Panc1 (cell line): ENCODE measurements around the gene CNIH2. TPM values are rescaled to one million over a fixed set of nuclear protein-coding genes. Genes with fewer than 3 reads are reported as not detected.
"Not testable (repeated sequence)": the region's sequence is repeated elsewhere in the genome, so short reads cannot be mapped to it uniquely, and the experiment has no call there.

Experiments
- ATAC-seq: fragments of 200-7000 bp; cut with Tn5 transposase; 2 replicates; pipeline ENCODE4 v1.9.1; 2020; ENCODE audit warnings: mild to moderate bottlenecking, moderate library complexity
- BruUV-seq: library from RNA; stranded (reverse); fragments of 400-500 nt; replicated peaks from 2 replicates; lab custom pipeline; 2021; lab: Mats Ljungman, UMichigan
- CTCF ChIA-PET: fragments of 300-600 bp; sonication (Branson Sonifier 250); formaldehyde crosslinking; loops from one replicate; lab custom pipeline; 2022; ENCODE audit warnings: antibody characterized with exemption; lab: Charles Lee
- POLR2A ChIA-PET: fragments of 300-600 bp; sonication (Branson Sonifier 250); formaldehyde crosslinking; loops from one replicate; lab custom pipeline; 2022; ENCODE audit warnings: antibody characterized with exemption; lab: Charles Lee
- DNase-seq: peaks from one replicate; pipeline ENCODE4 v3.0.0-alpha.2; 2010; ENCODE audit warnings: low read depth, low spot score
- H3K27ac ChIP-seq: 2 replicates; pipeline ENCODE4 v1.5.1; 2011; ENCODE audit warnings: mild to moderate bottlenecking, low read length, inconsistent platforms
- H3K27me3 ChIP-seq: fragments of 200-500 bp; sonication (Bioruptor generic); 2 replicates; pipeline ENCODE4 v1.6.0; 2014; ENCODE audit warnings: low read length, inconsistent platforms; ENCODE audit not compliant: control insufficient read depth, insufficient read depth
- H3K36me3 ChIP-seq: fragments of 200-500 bp; sonication (Bioruptor generic); 2 replicates; pipeline ENCODE4 v1.5.1; 2014; ENCODE audit warnings: inconsistent platforms, mild to moderate bottlenecking, low read length, moderate library complexity; ENCODE audit not compliant: control insufficient read depth, insufficient read depth
- H3K4me1 ChIP-seq: 2 replicates; pipeline ENCODE4 v1.5.1; 2011; ENCODE audit warnings: inconsistent platforms, mild to moderate bottlenecking, low read length, moderate library complexity; ENCODE audit not compliant: control insufficient read depth, insufficient read depth
- H3K4me3 ChIP-seq, 2 experiments: 2 replicates each; pipeline ENCODE4 v1.5.1; 2011 to 2012; ENCODE audit warnings: low read depth in 2 of 2, low read length in 2 of 2, mild to moderate bottlenecking in 2 of 2, inconsistent platforms in 1 of 2, moderate library complexity in 1 of 2
- H3K9me3 ChIP-seq: fragments of 200-500 bp; sonication (Bioruptor generic); 2 replicates; pipeline ENCODE4 v1.5.1; 2014; ENCODE audit warnings: low read depth, mild to moderate bottlenecking, inconsistent platforms, low read length, moderate library complexity; ENCODE audit not compliant: control insufficient read depth, insufficient read depth
- CTCF ChIP-seq: fragments of 450-650 bp; IDR thresholded peaks from 2 replicates; pipeline ENCODE4 v1.5.1; 2017; ENCODE audit warnings: mild to moderate bottlenecking
- POLR2AphosphoS5 ChIP-seq: IDR thresholded peaks from 2 replicates; pipeline ENCODE4 v1.6.1; 2012; ENCODE audit warnings: mild to moderate bottlenecking, low read depth, low read length, moderate library complexity
- SIN3A ChIP-seq: IDR thresholded peaks from 2 replicates; pipeline ENCODE4 v1.6.1; 2012; ENCODE audit warnings: low read depth, mild to moderate bottlenecking, low read length, moderate library complexity, borderline replicate concordance; ENCODE audit not compliant: insufficient read depth
- TCF7L2 ChIP-seq: IDR thresholded peaks from 2 replicates; pipeline ENCODE4 v1.6.1; 2011; ENCODE audit warnings: mild to moderate bottlenecking, low read depth, low read length, inconsistent platforms
- in situ Hi-C: cut with HindIII; loops from 2 replicates; pipeline ENCODE4 v1.10.0; 2016; ENCODE audit warnings: low sequenced_read_pairs, low pct_unique_long_range_greater_than_20kb
- intact Hi-C: fragments of 100-400 bp; cut with micrococcal nuclease; formaldehyde crosslinking; loops from one replicate; pipeline ENCODE4 v1.10.0; 2022; ENCODE audit not compliant: unreplicated experiment
- total RNA-seq: library from RNA; stranded (reverse); gene quantifications from one replicate; pipeline ENCODE4 v1.2.1, GENCODE V29; 2021; ENCODE audit not compliant: unreplicated experiment
- TF ChIP-seq, protein P1 (sequence below), 2 experiments: IDR thresholded peaks; 2 replicates each; pipeline ENCODE4 v1.6.1; 2011 to 2012; ENCODE audit warnings: low read depth in 2 of 2, control low read depth in 1 of 2, low read length in 1 of 2, mild to moderate bottlenecking in 1 of 2, moderate library complexity in 1 of 2; ENCODE audit not compliant: insufficient read depth in 1 of 2

The CNIH2 gene
- total RNA-seq, 1 experiment from 2014 or later = 9.3 TPM

- Histone ChIP-seq H3K4me3 (no peak overlapping the region), H3K27me3 (no peaks in the 10 kb centered on the region), H3K9me3 (no peaks in the 10 kb centered on the region), H3K36me3 (no peaks in the 10 kb centered on the region), H3K27ac (no peak overlapping the region), H3K4me1 (peaks cover 6% of the 10 kb centered on the region)
- TF ChIP-seq, protein P1, sequence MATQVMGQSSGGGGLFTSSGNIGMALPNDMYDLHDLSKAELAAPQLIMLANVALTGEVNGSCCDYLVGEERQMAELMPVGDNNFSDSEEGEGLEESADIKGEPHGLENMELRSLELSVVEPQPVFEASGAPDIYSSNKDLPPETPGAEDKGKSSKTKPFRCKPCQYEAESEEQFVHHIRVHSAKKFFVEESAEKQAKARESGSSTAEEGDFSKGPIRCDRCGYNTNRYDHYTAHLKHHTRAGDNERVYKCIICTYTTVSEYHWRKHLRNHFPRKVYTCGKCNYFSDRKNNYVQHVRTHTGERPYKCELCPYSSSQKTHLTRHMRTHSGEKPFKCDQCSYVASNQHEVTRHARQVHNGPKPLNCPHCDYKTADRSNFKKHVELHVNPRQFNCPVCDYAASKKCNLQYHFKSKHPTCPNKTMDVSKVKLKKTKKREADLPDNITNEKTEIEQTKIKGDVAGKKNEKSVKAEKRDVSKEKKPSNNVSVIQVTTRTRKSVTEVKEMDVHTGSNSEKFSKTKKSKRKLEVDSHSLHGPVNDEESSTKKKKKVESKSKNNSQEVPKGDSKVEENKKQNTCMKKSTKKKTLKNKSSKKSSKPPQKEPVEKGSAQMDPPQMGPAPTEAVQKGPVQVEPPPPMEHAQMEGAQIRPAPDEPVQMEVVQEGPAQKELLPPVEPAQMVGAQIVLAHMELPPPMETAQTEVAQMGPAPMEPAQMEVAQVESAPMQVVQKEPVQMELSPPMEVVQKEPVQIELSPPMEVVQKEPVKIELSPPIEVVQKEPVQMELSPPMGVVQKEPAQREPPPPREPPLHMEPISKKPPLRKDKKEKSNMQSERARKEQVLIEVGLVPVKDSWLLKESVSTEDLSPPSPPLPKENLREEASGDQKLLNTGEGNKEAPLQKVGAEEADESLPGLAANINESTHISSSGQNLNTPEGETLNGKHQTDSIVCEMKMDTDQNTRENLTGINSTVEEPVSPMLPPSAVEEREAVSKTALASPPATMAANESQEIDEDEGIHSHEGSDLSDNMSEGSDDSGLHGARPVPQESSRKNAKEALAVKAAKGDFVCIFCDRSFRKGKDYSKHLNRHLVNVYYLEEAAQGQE (IDR thresholded peaks at IDR 0.05; ENCODE audit: insufficient read depth in 1 of 2, low read depth in 2 of 2, low read length in 1 of 2) = no peak
- TF ChIP-seq SIN3A (no peak), TCF7L2 (no peak), CTCF (no peak), POLR2AphosphoS5 (no peak)
- ATAC-seq (no peak), DNase-seq (no peak)
- CTCF ChIA-PET = interaction anchor here (1.2 kb wide), 1 partner anchor 19 kb away, joined by 5 read pairs; no protein-coding TSS in a partner anchor
- intact Hi-C loops (no loop called here), in situ Hi-C loops (no loop called here)
- POLR2A ChIA-PET = no interaction called here
- BruUV-seq = no TSS peak
Observed at GRCh38 chr11:66309475-66309874, 31.5 kb downstream of the CNIH2 start.

- DNase-seq (no peak), ATAC-seq (no peak)
- H3K9me3 ChIP-seq = no peaks in the 10 kb centered on the region
- no peak overlapping the region for H3K4me3 ChIP-seq
- no peak for TF ChIP-seq SIN3A
- no peak for TF ChIP-seq POLR2AphosphoS5
- TF ChIP-seq TCF7L2 = no peak
- TF ChIP-seq CTCF = no peak
- TF ChIP-seq, protein P1 (IDR thresholded peaks at IDR 0.05; ENCODE audit: insufficient read depth in 1 of 2, low read depth in 2 of 2, low read length in 1 of 2) = no peak
- no peak overlapping the region for H3K27ac ChIP-seq
- no TSS peak for BruUV-seq
- in situ Hi-C loops (no loop called here), intact Hi-C loops (no loop called here)
- H3K4me1 ChIP-seq = peaks cover 6% of the 10 kb centered on the region
- CTCF ChIA-PET = interaction anchor here (1.2 kb wide), 1 partner anchor 18 kb away, joined by 5 read pairs; no protein-coding TSS in a partner anchor
- no peaks in the 10 kb centered on the region for H3K27me3 ChIP-seq
- no peaks in the 10 kb centered on the region for H3K36me3 ChIP-seq
- POLR2A ChIA-PET = no interaction called here
Observed at GRCh38 chr11:66310324-66310723, 32.3 kb downstream of the CNIH2 start.

DNA sequence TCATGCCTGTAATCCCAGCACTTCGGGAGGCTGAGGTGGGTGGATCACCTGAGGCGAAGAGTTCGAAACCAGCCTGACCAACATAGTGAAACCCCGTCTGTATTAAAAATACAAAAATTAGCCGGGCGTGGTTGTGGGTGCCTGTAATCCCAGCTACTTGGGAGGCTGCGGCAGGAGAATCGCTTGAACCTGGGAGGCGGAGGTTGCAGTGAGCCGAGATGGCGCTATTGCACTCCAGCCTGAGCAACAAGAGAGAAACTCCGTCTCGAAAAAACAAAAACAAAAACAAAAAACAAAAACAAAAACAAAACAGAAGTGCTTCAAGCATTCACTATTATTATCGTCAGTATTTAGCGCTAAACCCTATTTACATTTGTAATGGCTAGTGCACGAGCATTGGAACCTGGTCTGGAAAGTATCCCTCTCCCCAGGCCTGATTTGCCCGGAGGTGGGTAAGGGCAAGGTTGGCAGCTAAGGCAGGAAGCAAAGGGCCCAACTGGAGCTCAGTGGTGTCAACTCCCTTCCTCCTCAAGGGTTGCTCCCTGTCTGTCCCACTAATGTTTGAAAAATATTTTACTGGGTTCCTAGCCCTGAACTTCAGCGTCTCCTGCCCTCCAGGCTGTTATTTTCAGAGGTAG lies 32.9 kb downstream of the CNIH2 start:
- in situ Hi-C loops = not testable (repeated sequence)

More for the DNA sequence above, 32.9 kb downstream of the CNIH2 start:
- POLR2A ChIA-PET = interaction anchor here (1.6 kb wide), 1 partner anchor 35 kb away, joined by 6 read pairs; no protein-coding TSS in a partner anchor
- intact Hi-C loops, H3K27me3 ChIP-seq, H3K4me1 ChIP-seq, DNase-seq, H3K36me3 ChIP-seq, H3K9me3 ChIP-seq, ATAC-seq, H3K4me3 ChIP-seq, BruUV-seq, H3K27ac ChIP-seq: not testable (repeated sequence)
- CTCF ChIA-PET = interaction anchor here (0.6 to 2.1 kb wide), 11 partner anchors 10 to 150 kb away, joined by 3 to 17 read pairs (median 5); partner anchors contain the start of genes B4GAT1, MRPL11, RIN1 and YIF1A
